ENCODE data around the gene PLCB3.
A peak's percentile ranks its signal among the peaks of the same experiment; 100 is the strongest.

PLCB3 gene

GRCh38 chr11:64259533-64260067, 8.3 kb downstream of the PLCB3 start:
- no peak overlapping the region for H3K27ac ChIP-seq (ENCODE audit: poor library complexity, severe bottlenecking)
- H3K36me3 ChIP-seq (ENCODE audit: low read depth): peaks cover 86% of the 10 kb centered on the region
- H3K27me3 ChIP-seq (ENCODE audit: insufficient read depth, poor library complexity, severe bottlenecking): no peaks in the 10 kb centered on the region
- H3K4me3 ChIP-seq (ENCODE audit: severe bottlenecking): no peak overlapping the region
- peaks cover 8% of the 10 kb centered on the region for H3K4me1 ChIP-seq (ENCODE audit: insufficient read depth, poor library complexity, severe bottlenecking)
- DNase-seq (ENCODE audit: low spot score): no peak
- no peaks in the 10 kb centered on the region for H3K9me3 ChIP-seq (ENCODE audit: severe bottlenecking)
- TF ChIP-seq, protein P1, sequence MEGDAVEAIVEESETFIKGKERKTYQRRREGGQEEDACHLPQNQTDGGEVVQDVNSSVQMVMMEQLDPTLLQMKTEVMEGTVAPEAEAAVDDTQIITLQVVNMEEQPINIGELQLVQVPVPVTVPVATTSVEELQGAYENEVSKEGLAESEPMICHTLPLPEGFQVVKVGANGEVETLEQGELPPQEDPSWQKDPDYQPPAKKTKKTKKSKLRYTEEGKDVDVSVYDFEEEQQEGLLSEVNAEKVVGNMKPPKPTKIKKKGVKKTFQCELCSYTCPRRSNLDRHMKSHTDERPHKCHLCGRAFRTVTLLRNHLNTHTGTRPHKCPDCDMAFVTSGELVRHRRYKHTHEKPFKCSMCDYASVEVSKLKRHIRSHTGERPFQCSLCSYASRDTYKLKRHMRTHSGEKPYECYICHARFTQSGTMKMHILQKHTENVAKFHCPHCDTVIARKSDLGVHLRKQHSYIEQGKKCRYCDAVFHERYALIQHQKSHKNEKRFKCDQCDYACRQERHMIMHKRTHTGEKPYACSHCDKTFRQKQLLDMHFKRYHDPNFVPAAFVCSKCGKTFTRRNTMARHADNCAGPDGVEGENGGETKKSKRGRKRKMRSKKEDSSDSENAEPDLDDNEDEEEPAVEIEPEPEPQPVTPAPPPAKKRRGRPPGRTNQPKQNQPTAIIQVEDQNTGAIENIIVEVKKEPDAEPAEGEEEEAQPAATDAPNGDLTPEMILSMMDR (IDR thresholded peaks at IDR 0.05; ENCODE audit: poor library complexity, severe bottlenecking): no peak
- ATAC-seq (ENCODE audit: low read depth): no peak

DNA sequence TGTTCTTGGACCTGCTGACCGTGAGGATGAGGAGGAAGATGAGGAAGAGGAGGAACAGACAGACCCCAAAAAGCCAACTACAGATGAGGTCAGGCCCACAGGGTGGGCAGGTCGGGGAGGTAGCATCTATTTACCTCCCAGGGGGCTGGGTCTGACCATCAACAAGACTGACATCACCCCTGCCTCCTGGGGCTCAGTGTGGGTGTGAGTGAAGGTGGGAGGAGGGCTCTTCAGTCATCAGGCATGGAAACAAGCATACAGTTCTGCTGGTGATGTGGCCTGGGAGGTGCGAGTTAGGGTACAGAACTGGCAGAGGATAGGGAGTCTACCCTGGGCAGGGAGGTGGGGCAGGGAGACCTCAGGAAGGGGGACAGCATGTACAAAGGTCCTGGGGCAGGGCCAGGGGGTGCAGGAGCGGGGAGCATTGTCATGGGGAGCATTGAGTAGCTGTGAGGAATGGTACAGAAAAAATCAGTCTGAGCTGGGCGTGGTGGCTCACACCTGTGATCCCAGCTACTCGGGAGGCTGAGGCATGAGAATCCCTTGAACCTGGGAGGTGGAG, 8.9 kb downstream of the PLCB3 start:
- H3K36me3 ChIP-seq (ENCODE audit: low read depth): peaks cover 80% of the 10 kb centered on the region
- DNase-seq (ENCODE audit: low spot score) (no peak), ATAC-seq (ENCODE audit: low read depth) (no peak)
- H3K27ac ChIP-seq (ENCODE audit: poor library complexity, severe bottlenecking): no peak overlapping the region
- no peaks in the 10 kb centered on the region for H3K9me3 ChIP-seq (ENCODE audit: severe bottlenecking)
- H3K4me3 ChIP-seq (ENCODE audit: severe bottlenecking): no peak overlapping the region
- TF ChIP-seq, protein P1 (IDR thresholded peaks at IDR 0.05; ENCODE audit: poor library complexity, severe bottlenecking): no peak
- peaks cover 8% of the 10 kb centered on the region for H3K4me1 ChIP-seq (ENCODE audit: insufficient read depth, poor library complexity, severe bottlenecking)
- no peaks in the 10 kb centered on the region for H3K27me3 ChIP-seq (ENCODE audit: insufficient read depth, poor library complexity, severe bottlenecking)

DNA sequence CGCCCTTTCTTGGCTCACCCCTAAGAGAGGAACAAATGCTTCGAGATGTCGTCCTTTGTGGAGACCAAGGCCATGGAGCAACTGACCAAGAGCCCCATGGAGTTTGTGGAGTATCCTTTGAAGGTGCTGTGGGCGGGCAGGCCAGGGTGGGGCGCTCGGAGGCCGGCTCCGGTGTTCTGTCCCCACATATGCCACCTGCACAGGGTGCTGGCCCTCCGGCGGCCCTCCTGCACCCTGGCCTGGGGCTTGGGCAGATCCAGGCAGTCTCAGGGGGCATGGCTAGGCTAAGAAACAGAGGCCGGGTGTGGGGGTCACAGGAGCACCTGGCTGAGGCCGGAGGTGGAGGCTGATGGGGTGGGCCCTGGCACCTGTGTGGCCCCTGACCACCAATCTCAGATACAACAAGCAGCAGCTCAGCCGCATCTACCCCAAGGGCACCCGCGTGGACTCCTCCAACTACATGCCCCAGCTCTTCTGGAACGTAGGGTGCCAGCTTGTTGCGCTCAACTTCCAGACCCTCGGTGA, 10.3 kb downstream of the PLCB3 start:
- DNase-seq (ENCODE audit: low spot score) (no peak), ATAC-seq (ENCODE audit: low read depth) (no peak)
- no peaks in the 10 kb centered on the region for H3K27me3 ChIP-seq (ENCODE audit: insufficient read depth, poor library complexity, severe bottlenecking)
- peaks cover 8% of the 10 kb centered on the region for H3K4me1 ChIP-seq (ENCODE audit: insufficient read depth, poor library complexity, severe bottlenecking)
- no peaks in the 10 kb centered on the region for H3K9me3 ChIP-seq (ENCODE audit: severe bottlenecking)
- TF ChIP-seq, protein P1 (IDR thresholded peaks at IDR 0.05; ENCODE audit: poor library complexity, severe bottlenecking): no peak
- no peak overlapping the region for H3K27ac ChIP-seq (ENCODE audit: poor library complexity, severe bottlenecking)
- H3K36me3 ChIP-seq (ENCODE audit: low read depth): peaks cover 77% of the 10 kb centered on the region
- no peak overlapping the region for H3K4me3 ChIP-seq (ENCODE audit: severe bottlenecking)

DNA sequence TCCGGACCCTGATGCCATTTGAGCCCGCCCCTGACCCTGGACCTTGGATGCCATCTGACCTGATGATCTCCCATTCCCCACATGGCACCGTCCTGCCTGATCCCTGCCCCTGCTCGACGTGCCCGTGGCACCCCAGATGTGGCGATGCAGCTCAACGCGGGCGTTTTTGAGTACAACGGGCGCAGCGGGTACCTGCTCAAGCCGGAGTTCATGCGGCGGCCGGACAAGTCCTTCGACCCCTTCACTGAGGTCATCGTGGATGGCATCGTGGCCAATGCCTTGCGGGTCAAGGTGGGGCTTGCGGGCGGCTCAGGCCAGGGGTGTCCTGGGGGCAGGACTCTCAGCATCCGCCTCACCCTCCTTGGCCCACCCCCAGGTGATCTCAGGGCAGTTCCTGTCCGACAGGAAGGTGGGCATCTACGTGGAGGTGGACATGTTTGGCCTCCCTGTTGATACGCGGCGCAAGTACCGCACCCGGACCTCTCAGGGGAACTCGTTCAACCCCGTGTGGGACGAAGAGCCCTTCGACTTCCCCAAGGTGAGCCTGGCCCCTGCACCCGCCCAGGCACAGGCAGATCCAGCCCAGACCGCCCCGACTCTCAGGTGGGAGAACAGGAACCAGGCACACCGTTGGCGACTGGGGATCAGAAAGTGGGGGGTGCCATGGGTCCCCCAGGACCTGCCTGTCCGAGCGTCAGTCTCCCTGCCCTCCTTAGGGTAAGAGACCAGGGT, 11.1 kb downstream of the PLCB3 start:
- peaks cover 8% of the 10 kb centered on the region for H3K4me1 ChIP-seq (ENCODE audit: insufficient read depth, poor library complexity, severe bottlenecking)
- TF ChIP-seq, protein P1 (IDR thresholded peaks at IDR 0.05; ENCODE audit: poor library complexity, severe bottlenecking): no peak
- no peak for ATAC-seq (ENCODE audit: low read depth)
- no peak for DNase-seq (ENCODE audit: low spot score)
- H3K27ac ChIP-seq (ENCODE audit: poor library complexity, severe bottlenecking): peak overlapping the region; percentile 28
- H3K27me3 ChIP-seq (ENCODE audit: insufficient read depth, poor library complexity, severe bottlenecking): no peaks in the 10 kb centered on the region
- H3K36me3 ChIP-seq (ENCODE audit: low read depth): peaks cover 74% of the 10 kb centered on the region
- no peak overlapping the region for H3K4me3 ChIP-seq (ENCODE audit: severe bottlenecking)
- H3K9me3 ChIP-seq (ENCODE audit: severe bottlenecking): no peaks in the 10 kb centered on the region
